ENCODE results near the gene PAPLN.

GRCh38 chr14:73312687-73313086 is 75.4 kb downstream of the PAPLN start:
- TF ChIP-seq, protein P1, sequence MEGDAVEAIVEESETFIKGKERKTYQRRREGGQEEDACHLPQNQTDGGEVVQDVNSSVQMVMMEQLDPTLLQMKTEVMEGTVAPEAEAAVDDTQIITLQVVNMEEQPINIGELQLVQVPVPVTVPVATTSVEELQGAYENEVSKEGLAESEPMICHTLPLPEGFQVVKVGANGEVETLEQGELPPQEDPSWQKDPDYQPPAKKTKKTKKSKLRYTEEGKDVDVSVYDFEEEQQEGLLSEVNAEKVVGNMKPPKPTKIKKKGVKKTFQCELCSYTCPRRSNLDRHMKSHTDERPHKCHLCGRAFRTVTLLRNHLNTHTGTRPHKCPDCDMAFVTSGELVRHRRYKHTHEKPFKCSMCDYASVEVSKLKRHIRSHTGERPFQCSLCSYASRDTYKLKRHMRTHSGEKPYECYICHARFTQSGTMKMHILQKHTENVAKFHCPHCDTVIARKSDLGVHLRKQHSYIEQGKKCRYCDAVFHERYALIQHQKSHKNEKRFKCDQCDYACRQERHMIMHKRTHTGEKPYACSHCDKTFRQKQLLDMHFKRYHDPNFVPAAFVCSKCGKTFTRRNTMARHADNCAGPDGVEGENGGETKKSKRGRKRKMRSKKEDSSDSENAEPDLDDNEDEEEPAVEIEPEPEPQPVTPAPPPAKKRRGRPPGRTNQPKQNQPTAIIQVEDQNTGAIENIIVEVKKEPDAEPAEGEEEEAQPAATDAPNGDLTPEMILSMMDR (IDR thresholded peaks at IDR 0.05; ENCODE audit: low read depth, low read length) = no peak
- TF ChIP-seq POLR2A (IDR thresholded peaks at IDR 0.05; ENCODE audit: extremely low read depth, insufficient read length) = no peak
- TF ChIP-seq, protein P2, sequence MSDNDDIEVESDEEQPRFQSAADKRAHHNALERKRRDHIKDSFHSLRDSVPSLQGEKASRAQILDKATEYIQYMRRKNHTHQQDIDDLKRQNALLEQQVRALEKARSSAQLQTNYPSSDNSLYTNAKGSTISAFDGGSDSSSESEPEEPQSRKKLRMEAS (IDR thresholded peaks at IDR 0.05; ENCODE audit: low read depth, low read length) = no peak
- no peak for TF ChIP-seq MYC (IDR thresholded peaks at IDR 0.05; ENCODE audit: low read depth, low read length)

Data from NB4 (cell line).